Endothelial cell of hepatic sinusoid (primary cell): Measurements from ENCODE around the gene SLC31A2.
"Not testable (repeated sequence)": the region's sequence is repeated elsewhere in the genome, so short reads cannot be mapped to it uniquely, and the experiment has no call there.

Experiments
- in situ Hi-C: cut with HindIII; loops from 2 replicates; pipeline ENCODE4 v1.10.0; 2017; ENCODE audit warnings: low sequenced_read_pairs

SLC31A2 gene, protein sequence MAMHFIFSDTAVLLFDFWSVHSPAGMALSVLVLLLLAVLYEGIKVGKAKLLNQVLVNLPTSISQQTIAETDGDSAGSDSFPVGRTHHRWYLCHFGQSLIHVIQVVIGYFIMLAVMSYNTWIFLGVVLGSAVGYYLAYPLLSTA

DNA sequence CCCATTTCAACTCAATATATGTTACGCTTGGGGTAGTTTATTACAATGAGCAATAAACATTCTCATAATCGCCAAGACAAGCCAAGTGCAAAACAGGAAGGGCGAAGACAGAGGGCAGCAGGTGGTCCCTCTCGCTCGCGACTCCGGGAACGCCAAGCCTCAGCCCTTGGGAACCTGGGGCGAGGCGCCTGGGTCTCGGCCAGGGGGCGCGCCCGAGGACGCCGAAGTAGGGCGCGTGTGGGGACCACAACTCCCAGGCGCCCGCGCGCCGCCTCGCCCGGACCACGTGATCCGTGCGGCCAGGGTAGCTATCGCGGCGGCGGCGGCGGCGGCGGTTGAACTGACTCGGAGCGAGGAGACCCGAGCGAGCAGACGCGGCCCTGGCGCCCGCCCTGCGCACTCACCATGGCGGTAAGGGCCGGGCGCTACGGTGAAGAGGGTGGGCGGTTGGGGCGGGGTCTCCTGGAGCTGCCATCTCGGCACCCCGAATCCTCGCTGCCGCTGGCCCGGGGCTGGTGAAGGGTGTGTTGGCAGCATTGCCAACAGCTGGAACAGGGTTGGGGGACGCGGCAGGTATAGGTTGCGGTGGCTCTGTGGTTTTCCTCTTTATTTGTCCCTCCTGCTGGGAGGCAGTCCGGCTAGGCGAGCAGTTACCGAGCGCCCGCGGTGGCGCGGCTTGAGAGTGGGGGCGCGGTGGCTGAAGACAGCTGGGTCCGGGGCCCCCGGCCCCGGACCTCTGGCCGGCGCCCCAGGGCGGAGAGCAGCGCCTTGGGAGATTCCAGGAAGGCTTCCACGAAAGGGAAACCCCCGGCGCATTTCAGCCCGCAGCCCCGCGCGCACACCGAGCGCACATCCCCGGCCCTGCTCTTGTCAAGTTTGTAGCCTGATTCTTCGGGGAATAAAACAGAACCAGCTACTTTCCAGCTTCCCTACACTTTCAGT lies at the start of gene SLC31A2:
SLC31A2 (plus strand) TSS at position 338 of the 942 bp plus-strand sequence; CDS start at position 406, 68 bp downstream.
- in situ Hi-C loops, result no loop called here

DNA sequence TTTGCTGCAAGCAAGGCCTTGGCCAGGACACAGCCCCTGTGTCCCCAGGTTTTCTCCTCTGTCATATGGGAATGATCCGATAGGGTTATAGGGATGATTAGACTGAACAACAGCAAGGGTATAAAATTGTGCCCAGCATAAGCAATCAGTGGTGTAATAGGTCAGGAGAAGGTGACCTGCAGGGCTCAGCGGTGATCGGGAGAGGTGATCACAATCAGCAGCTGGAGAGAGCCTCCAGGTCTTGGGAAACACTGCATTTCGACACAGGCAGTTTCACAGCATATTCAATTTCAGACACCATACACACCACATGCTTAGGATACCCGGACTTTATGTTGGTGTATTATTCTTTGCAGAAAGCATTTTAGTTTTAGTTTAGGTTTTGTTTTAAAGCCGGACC lies 45.5 kb upstream of the SLC31A2 start:
- in situ Hi-C loops, result not testable (repeated sequence)

DNA sequence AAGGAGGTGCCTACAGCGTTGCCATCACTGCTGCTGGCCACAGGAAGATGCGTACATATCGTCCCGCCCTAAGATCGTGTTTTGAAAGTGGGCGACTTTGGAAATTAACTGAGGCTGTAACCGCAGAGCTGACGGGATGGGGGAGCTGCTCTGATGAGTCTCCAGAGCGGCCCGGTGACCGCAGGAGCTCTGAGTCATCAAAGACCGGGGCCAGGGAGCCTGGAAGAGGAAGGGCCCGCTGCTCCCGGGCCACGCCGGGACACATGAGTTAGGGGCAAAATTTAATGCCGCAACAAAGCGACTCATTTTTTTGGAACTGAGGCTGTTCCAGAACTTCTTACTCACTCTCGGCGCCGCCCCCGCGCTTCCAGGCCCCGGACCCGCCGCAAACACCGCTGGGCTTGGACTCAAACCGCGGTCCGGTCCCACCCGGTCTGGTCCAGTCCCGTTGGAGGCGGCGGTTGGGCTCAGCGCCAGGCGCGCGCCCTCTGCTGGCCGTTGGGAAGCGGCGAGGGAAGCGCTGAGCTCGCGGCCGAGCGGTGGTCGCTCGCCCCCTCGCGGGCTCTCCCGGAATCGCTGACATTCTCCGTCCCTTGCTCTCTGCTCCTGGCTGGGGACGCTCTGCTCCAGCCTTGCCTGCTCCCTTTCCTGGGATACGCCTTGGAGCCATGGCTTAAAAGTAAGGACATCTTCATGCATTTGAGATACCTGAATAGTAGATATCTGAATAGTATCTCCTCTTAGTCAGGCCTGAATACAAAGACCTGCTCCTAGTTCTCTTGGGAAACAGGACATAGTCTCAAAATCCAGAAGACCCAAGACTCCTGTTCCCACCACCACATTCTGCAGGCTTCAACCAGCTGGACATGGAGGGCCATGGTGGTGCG lies 39.5 kb upstream of the SLC31A2 start:
- in situ Hi-C loops, result not testable (repeated sequence)

DNA sequence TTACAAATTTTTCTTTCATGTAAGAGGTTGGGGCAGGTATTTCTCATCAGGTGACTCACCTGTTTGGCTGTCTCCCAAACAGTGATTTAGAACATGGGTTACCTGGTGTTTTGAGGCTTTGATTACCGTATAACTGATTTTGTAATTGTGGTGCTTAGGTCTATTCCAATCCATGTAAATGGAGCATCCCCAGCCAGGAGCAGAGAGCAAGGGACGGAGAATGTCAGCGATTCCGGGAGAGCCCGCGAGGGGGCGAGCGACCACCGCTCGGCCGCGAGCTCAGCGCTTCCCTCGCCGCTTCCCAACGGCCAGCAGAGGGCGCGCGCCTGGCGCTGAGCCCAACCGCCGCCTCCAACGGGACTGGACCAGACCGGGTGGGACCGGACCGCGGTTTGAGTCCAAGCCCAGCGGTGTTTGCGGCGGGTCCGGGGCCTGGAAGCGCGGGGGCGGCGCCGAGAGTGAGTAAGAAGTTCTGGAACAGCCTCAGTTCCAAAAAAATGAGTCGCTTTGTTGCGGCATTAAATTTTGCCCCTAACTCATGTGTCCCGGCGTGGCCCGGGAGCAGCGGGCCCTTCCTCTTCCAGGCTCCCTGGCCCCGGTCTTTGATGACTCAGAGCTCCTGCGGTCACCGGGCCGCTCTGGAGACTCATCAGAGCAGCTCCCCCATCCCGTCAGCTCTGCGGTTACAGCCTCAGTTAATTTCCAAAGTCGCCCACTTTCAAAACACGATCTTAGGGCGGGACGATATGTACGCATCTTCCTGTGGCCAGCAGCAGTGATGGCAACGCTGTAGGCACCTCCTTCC lies 37.9 kb upstream of the SLC31A2 start:
- in situ Hi-C loops, result not testable (repeated sequence)

DNA sequence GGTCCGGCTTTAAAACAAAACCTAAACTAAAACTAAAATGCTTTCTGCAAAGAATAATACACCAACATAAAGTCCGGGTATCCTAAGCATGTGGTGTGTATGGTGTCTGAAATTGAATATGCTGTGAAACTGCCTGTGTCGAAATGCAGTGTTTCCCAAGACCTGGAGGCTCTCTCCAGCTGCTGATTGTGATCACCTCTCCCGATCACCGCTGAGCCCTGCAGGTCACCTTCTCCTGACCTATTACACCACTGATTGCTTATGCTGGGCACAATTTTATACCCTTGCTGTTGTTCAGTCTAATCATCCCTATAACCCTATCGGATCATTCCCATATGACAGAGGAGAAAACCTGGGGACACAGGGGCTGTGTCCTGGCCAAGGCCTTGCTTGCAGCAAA lies 32.0 kb upstream of the SLC31A2 start:
- in situ Hi-C loops, result not testable (repeated sequence)

DNA sequence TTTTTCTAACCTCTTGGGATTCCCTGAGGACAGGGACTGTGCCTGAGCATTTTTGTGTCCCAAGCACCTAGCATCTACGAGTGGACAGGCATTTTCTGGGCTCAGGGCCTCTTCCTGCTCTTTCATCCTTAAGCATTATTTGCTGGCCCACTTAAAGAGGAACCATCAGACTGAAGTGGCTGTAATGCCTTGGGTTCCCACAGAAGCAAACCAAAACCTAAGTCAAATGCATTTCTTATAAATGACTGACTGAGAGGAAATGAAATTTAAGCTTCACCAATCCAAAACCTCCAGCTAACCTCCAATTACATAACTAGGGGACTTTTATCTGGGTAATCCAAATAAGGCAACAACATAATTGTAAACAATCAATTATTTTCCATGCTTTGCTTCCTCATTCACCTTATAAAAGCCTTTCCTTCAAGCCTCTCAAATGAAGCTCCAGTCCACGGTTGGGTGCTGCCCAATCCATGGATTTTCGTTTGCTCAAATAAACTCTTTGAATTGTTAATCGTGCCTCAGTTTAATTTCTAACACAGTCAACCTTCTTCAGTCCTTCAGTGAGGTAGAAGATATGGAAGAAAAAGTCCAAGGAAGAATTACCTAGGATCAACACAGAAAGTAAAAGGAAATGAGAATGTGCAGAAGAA lies 25.3 kb upstream of the SLC31A2 start:
- in situ Hi-C loops, result loop anchor here (25.0 kb wide), 1 partner anchor 288 kb away; no protein-coding TSS in a partner anchor

DNA sequence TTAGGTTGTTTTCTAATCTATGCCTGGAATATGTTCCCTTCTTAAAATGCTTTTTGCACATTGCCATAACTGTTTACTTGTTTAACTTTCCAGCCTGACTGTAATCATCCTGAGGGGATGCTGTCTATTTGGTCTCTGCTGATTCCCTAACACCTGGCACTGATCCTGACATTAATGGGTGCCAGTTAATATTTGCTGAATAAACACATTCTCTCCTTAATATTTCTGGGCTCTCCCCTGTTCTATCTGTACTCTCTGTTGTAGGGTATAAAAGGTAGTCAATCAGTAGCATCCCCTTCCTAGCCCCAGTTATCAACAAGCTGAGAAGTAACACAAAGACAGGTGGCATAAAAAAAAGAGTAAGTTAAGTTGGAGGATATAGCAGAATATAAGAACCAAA lies 21.3 kb upstream of the SLC31A2 start:
- in situ Hi-C loops, result loop anchor here (25.0 kb wide), 1 partner anchor 292 kb away; no protein-coding TSS in a partner anchor

DNA sequence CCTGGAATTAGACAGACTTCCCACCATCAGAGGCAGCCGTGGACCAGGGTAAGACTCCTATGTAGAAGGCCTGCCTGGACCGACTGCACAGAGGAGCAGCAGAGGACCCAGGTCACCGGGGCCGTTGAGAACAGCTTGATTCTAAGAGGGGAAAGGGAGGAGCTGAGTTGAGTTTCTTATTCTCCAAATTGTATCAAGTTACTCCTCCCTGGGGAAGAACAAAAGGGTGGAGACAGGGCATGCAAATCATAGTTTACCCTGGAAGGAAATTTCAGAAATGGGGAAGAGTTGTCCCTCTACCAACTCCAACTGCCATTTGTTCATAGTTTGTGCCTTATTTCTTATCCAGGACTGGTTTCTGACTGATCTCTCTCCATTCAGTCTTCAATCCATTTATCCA lies 20.9 kb upstream of the SLC31A2 start:
- in situ Hi-C loops, result loop anchor here (25.0 kb wide), 1 partner anchor 293 kb away; no protein-coding TSS in a partner anchor

DNA sequence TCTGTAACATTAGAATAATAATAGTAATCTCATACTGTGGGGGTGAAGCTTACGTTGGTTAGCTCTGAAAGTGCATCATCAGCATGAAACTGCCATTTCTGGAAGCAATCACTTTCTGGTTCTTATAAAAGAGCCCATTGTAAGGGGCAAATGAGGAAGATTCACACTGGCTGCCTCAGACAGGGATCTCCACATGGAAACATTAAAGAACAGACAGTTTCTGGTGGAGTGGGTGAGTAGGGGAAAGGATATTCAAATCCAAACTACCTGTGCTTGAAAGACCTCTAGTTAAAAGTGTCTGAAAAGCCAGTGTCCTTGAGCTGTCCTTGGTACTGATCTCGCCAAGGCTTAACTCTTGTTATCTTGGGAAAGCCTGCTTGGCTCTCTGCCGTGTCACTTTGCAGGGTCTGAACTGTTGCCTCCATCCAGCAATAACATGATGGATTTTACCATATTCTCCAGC lies 19.1 kb upstream of the SLC31A2 start:
- in situ Hi-C loops, result loop anchor here (25.0 kb wide), 1 partner anchor 294 kb away; no protein-coding TSS in a partner anchor

DNA sequence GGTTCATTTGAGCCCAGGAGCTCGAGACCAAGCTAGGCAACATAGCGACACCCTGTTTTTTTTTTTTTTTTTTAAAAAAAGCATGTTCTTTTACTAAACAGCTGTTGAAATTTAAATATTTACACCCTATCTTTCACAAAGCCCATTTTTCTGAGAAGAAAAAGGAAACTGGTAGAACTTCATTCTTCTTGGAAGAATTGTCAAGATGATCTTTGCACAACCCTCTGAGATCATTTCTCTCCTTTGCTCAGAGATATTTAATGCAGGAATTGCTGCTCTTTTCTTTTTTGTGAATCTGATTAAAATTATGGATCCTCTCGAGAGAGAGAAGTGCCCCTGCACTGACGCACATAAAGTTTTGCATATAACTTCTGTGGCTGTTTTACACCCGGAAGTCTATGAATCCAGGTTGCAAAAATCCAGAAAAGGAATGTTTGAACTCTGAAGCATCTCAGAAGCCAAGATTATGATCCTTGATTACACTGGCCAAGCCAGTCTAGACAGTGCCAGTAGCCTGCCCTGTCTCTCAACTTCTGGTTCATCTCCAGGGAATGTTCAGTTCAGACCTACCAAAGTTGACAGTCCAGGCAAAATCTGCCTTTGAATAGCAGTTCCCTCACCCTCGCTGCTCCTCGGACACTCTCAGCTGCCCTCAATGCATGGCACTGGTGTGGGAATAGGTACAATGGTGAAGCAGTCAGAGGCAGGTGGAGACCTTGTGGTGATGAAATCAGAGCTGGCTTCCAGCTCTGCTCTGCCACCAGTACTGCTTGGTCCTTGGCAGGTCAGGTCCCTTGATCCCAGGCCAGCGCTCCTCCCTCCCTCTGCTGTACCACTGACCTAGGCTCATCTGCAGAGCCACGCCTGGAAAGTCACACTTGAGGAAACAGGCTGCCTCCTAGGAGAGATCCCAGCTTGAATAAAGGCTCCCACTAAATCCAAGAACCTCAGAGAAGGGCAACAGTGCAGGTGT lies 13.3 kb upstream of the SLC31A2 start:
- in situ Hi-C loops, result loop anchor here (25.0 kb wide), 1 partner anchor 300 kb away; no protein-coding TSS in a partner anchor

DNA sequence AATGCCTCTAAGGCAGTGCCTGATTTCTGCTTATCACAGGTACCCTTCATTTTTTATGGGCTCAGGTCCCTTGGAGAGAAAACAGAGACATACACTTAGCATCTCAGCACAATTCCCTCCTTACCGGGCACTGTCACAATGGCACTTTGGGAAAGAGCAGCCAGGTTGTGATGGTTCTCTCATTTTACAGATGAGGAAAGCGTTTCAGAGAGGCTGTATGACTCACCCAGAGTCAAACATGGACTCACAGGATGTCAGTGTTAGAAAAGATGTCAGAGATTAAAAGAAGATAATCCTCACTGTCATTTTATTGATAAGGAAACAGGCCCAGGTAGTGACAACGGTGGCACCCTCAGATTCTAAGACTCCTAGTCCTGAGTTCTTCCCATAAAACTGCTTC lies 12.0 kb upstream of the SLC31A2 start:
- in situ Hi-C loops, result loop anchor here (25.0 kb wide), 1 partner anchor 301 kb away; no protein-coding TSS in a partner anchor

DNA sequence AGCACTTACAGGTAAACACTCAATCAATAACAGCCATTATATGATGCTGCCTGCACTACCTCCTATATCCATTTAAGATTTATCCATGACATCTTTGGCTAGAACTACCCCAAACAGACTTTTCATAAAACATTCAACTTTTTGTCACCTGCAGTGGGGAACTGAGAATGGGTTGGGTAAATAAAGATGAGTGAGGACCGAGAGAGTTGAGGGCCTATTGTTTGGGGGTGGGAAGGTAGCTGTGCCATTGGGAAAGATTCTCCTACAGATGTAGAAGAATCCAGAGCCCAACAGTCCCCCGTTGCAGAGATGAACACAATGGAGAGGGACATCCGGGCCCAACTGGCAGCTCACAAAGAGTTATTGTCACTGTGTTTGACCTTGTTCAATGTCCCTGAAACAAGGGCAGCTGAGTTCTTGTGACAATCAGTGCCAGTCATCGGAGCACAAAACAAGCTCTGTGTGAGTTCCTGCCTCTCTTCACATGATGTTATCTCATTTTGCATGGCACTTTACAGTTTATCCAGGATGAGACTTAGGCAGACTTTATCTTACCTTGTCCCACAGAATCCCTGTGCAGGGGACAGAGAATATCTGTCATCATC lies 11.5 kb upstream of the SLC31A2 start:
- in situ Hi-C loops, result loop anchor here (25.0 kb wide), 1 partner anchor 302 kb away; no protein-coding TSS in a partner anchor

DNA sequence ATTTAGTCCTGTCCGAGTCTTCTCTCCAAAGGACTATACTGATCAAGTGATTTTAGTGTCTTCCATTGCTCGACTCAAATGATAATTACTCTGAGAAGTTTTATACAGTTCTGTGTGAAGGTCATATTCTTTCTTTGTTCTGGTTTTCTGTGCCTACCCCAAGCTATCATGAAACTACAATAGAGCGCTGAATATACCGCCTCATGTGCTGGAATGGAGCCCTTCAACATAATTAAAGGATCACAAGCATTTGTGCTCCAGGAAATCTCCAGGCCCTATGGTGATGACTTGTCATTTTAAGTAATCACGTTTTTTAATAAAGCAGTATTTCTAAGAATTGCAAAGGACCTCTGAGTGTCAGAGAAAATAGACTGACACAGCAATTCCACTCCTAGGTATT lies 10.9 kb upstream of the SLC31A2 start:
- in situ Hi-C loops, result loop anchor here (25.0 kb wide), 1 partner anchor 303 kb away; no protein-coding TSS in a partner anchor

DNA sequence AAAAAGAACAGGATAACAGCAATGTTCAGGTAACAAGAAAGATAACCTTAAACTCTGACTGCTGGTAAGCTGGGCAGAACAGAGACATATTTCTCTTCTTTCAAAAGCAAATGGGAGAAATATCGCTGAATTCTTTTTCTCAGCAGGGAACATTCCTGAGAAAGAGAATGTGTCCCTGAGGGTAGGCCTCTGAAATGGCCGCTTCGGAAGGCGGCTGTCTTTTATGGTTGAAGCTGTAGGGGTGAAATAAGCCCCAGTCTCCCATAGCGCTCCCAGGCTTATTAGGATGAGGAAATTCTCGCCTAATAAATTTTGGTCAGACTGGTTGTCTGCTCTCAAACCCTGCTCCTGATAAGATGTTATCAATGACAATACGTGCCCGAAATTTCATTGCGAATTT lies 9.9 kb upstream of the SLC31A2 start:
- in situ Hi-C loops, result loop anchor here (25.0 kb wide), 1 partner anchor 304 kb away; no protein-coding TSS in a partner anchor

DNA sequence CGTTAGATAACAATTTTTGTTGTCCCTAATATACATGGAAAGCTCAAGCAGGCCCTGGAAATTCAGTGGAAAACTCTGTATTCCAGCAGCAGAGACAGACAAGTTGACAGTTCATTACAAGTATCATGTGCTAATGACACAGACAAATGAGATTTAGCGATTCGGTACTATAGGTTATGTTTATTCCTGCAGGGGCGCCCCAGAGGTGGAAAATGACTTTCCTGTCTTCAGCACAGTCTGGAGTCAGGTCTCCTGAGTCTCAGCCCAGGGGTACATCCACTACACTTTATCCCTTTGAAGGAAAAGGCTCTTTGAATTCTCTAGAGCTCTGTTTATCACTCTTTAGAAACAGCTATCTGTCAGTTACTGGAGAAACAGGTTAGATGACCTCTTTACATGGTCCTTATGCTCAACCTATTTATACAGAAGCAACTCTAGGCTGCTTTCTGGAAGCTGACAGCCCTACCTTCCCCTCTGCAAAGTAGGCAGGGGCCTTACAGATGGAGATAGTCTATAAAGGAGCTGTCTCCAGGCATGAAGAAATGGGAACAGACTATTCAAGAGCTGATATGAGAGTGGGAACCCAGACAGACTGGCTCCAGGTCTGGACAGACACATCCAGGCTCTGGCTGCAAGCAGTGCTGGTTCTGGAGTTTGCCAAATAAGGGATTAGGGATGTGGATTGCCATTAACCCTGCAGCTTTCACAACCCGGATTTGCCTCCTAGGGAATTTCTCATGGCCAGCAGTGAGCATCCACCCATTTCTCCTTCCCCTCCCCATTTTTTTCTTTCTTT lies 7.2 kb upstream of the SLC31A2 start:
- in situ Hi-C loops, result loop anchor here (25.0 kb wide), 1 partner anchor 306 kb away; no protein-coding TSS in a partner anchor

DNA sequence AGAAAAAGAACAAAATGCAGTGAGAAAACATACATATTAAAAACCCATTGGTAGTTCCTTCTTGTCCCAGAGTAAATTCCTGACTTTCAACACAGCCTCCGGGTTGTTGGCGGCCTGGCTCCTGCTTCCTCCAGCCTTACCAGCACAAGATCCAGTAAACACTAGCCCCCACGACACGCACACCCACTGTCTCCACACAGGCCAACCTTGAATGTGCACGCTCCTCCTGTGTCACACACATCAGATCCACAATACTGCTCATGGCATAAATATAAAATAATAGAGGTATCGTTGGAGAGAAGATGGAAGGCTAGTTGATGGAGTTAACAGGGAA lies 2.5 kb upstream of the SLC31A2 start:
- in situ Hi-C loops, result loop anchor here (25.0 kb wide), 1 partner anchor 311 kb away; no protein-coding TSS in a partner anchor
